HG03108 (cell line): ENCODE measurements around the gene TKFC.
"Not testable (repeated sequence)": the region's sequence is repeated elsewhere in the genome, so short reads cannot be mapped to it uniquely, and the experiment has no call there.

Experiments used
- ATAC-seq: cut with Tn5 transposase; IDR thresholded peaks from one replicate; pipeline ENCODE4 v1.9.1; 2021; ENCODE audit warnings: moderate library complexity; ENCODE audit not compliant: unreplicated experiment

Gene TKFC

GRCh38 chr11:61367406-61367805, 34.4 kb downstream of the TKFC start:
- no peak for ATAC-seq

GRCh38 chr11:61368646-61369045, 35.6 kb downstream of the TKFC start:
- ATAC-seq, result no peak

- no peak for ATAC-seq
Measured at GRCh38 chr11:61369372-61370348, 36.6 kb downstream of the TKFC start.

GRCh38 chr11:61370349-61371005, 37.4 kb downstream of the TKFC start:
- no peak for ATAC-seq

- ATAC-seq, result no peak
Measured at GRCh38 chr11:61372659-61373420, 39.8 kb downstream of the TKFC start.

GRCh38 chr11:61375761-61376108, 42.7 kb downstream of the TKFC start:
- no peak for ATAC-seq

- no peak for ATAC-seq
Measured at GRCh38 chr11:61377461-61378160, 44.6 kb downstream of the TKFC start.

GRCh38 chr11:61378713-61379313, 45.8 kb downstream of the TKFC start:
- no peak for ATAC-seq

GRCh38 chr11:61380884-61381283, 47.9 kb downstream of the TKFC start:
- no peak for ATAC-seq

GRCh38 chr11:61383859-61384258, 50.8 kb downstream of the TKFC start:
- not testable (repeated sequence) for ATAC-seq

GRCh38 chr11:61384271-61385242, 51.5 kb downstream of the TKFC start:
- no peak for ATAC-seq

- no peak for ATAC-seq
Measured at GRCh38 chr11:61390161-61390560, 57.1 kb downstream of the TKFC start.

GRCh38 chr11:61392981-61393595, 60.1 kb downstream of the TKFC start:
- ATAC-seq, result no peak
